H9 (cell line): ENCODE results near the gene CADPS. TPM values are rescaled to one million over a fixed set of nuclear protein-coding genes. Genes with fewer than 3 reads are reported as not detected.

ENCODE experiments used
- DNase-seq: peaks from one replicate; pipeline ENCODE4 v3.0.0-alpha.2; 2017
- H2AFZ ChIP-seq: one replicate; pipeline ENCODE4 v1.6.1; 2013; ENCODE audit warnings: mild to moderate bottlenecking, low read length, control low read depth, moderate library complexity
- H2AK5ac ChIP-seq: 2 replicates; pipeline ENCODE4 v1.6.1; 2013; ENCODE audit warnings: low read length, control low read depth, mixed read lengths; ENCODE audit not compliant: insufficient read length
- H2BK120ac ChIP-seq: one replicate; pipeline ENCODE4 v1.6.1; 2013; ENCODE audit warnings: low read depth, mild to moderate bottlenecking, low read length, control low read depth, inconsistent platforms; ENCODE audit not compliant: poor library complexity, severe bottlenecking
- H2BK12ac ChIP-seq: 2 replicates; pipeline ENCODE4 v1.6.1; 2013; ENCODE audit warnings: low read length, control low read depth, mixed read lengths, low read depth; ENCODE audit not compliant: insufficient read length
- H2BK15ac ChIP-seq: 2 replicates; pipeline ENCODE4 v1.6.1; 2013; ENCODE audit warnings: low read depth, low read length, control low read depth
- H2BK20ac ChIP-seq: one replicate; pipeline ENCODE4 v1.6.1; 2013; ENCODE audit warnings: low read depth, mild to moderate bottlenecking, low read length, control low read depth, inconsistent platforms; ENCODE audit not compliant: poor library complexity, severe bottlenecking
- H2BK5ac ChIP-seq: 2 replicates; pipeline ENCODE4 v1.6.1; 2013; ENCODE audit warnings: low read length, control low read depth, mixed read lengths; ENCODE audit not compliant: insufficient read length
- H3K14ac ChIP-seq: 2 replicates; pipeline ENCODE4 v1.6.1; 2013; ENCODE audit warnings: low read length, control low read depth; ENCODE audit not compliant: insufficient read depth
- H3K18ac ChIP-seq: 2 replicates; pipeline ENCODE4 v1.6.1; 2013; ENCODE audit warnings: low read depth, mild to moderate bottlenecking, mixed read lengths, low read length, control low read depth; ENCODE audit not compliant: insufficient read length
- H3K23ac ChIP-seq: 2 replicates; pipeline ENCODE4 v1.6.1; 2013; ENCODE audit warnings: low read length, control low read depth, mixed read lengths, low read depth; ENCODE audit not compliant: insufficient read length
- H3K23me2 ChIP-seq: 2 replicates; pipeline ENCODE4 v1.6.1; 2013; ENCODE audit warnings: low read depth, mild to moderate bottlenecking, mixed read lengths, low read length, control low read depth; ENCODE audit not compliant: insufficient read length, poor library complexity, severe bottlenecking
- H3K27ac ChIP-seq: 2 replicates; pipeline ENCODE4 v1.5.1; 2013; ENCODE audit warnings: low read length, control low read depth, mixed read lengths, low read depth; ENCODE audit not compliant: insufficient read length
- H3K27me3 ChIP-seq: 2 replicates; pipeline ENCODE4 v1.6.1; 2013; ENCODE audit warnings: low read length, control low read depth, inconsistent platforms; ENCODE audit not compliant: insufficient read depth
- H3K4ac ChIP-seq: 2 replicates; pipeline ENCODE4 v1.6.1; 2013; ENCODE audit warnings: low read depth, mild to moderate bottlenecking, control low read depth, inconsistent platforms, low read length, moderate library complexity
- H3K4me1 ChIP-seq: 2 replicates; pipeline ENCODE4 v1.6.1; 2013; ENCODE audit warnings: low read length, control low read depth, inconsistent platforms; ENCODE audit not compliant: insufficient read depth
- H3K4me2 ChIP-seq: 2 replicates; pipeline ENCODE4 v1.6.1; 2013; ENCODE audit warnings: low read length, control low read depth, mixed read lengths; ENCODE audit not compliant: insufficient read length, insufficient read depth
- H3K56ac ChIP-seq: 2 replicates; pipeline ENCODE4 v1.6.1; 2013; ENCODE audit warnings: low read depth, mild to moderate bottlenecking, mixed read lengths, low read length, control low read depth; ENCODE audit not compliant: insufficient read length
- H3K79me1 ChIP-seq: 2 replicates; pipeline ENCODE4 v1.6.1; 2013; ENCODE audit warnings: low read depth, mild to moderate bottlenecking, moderate library complexity, low read length, control low read depth, inconsistent platforms; ENCODE audit not compliant: insufficient read depth, poor library complexity, severe bottlenecking
- H3K79me2 ChIP-seq: 2 replicates; pipeline ENCODE4 v1.6.1; 2013; ENCODE audit warnings: low read length, control low read depth, inconsistent platforms; ENCODE audit not compliant: insufficient read depth
- H3K9ac ChIP-seq: 2 replicates; pipeline ENCODE4 v1.6.1; 2013; ENCODE audit warnings: low read length, control low read depth, mixed read lengths; ENCODE audit not compliant: insufficient read length; ENCODE audit errors: extremely low read depth
- H3K9me3 ChIP-seq: one replicate; pipeline ENCODE4 v1.6.1; 2013; ENCODE audit warnings: low read depth, low read length, inconsistent platforms; ENCODE audit not compliant: control insufficient read depth
- H3T11ph ChIP-seq: one replicate; pipeline ENCODE4 v1.6.1; 2013; ENCODE audit warnings: mild to moderate bottlenecking, low read length, control low read depth, inconsistent platforms
- H4K20me1 ChIP-seq: one replicate; pipeline ENCODE4 v1.6.1; 2013; ENCODE audit not compliant: control insufficient read depth, insufficient read length, insufficient read depth
- H4K5ac ChIP-seq: 2 replicates; pipeline ENCODE4 v1.6.1; 2013; ENCODE audit warnings: low read depth, mild to moderate bottlenecking, mixed read lengths, low read length, control low read depth; ENCODE audit not compliant: insufficient read length
- H4K8ac ChIP-seq: replicated peaks from 2 replicates; pipeline ENCODE4 v1.6.1; 2013; ENCODE audit warnings: low read length, control low read depth, mixed read lengths, low read depth; ENCODE audit not compliant: insufficient read length
- H4K91ac ChIP-seq: 2 replicates; pipeline ENCODE4 v1.6.1; 2013; ENCODE audit warnings: low read depth, mild to moderate bottlenecking, moderate library complexity, mixed read lengths, low read length, control low read depth; ENCODE audit not compliant: insufficient read length
- H3K27ac Mint-ChIP-seq, 3 experiments: 2 replicates in 2 of 3; 3 replicates in 1 of 3; pipeline ENCODE4 v1.8.0; 2020 to 2021; ENCODE audit warnings: mixed read lengths in 3 of 3, mild to moderate bottlenecking in 1 of 3, moderate library complexity in 1 of 3
- H3K27me3 Mint-ChIP-seq: 2 replicates; pipeline ENCODE4 v1.8.0; 2021; ENCODE audit warnings: low read depth, mild to moderate bottlenecking, moderate library complexity, mixed read lengths
- H3K36me3 Mint-ChIP-seq, 3 experiments: 2 replicates in 2 of 3; 3 replicates in 1 of 3; pipeline ENCODE4 v1.8.0; 2020 to 2021; ENCODE audit warnings: low read depth in 3 of 3, mixed read lengths in 3 of 3; ENCODE audit not compliant: insufficient read depth in 1 of 3
- H3K4me1 Mint-ChIP-seq, 2 experiments: 2 replicates each; pipeline ENCODE4 v1.8.0; 2020; ENCODE audit warnings: mixed read lengths in 2 of 2
- H3K4me3 Mint-ChIP-seq, 2 experiments: 2 replicates in 1 of 2; 3 replicates in 1 of 2; pipeline ENCODE4 v1.8.0; 2020 to 2021; ENCODE audit warnings: mild to moderate bottlenecking in 2 of 2, mixed read lengths in 2 of 2, moderate library complexity in 1 of 2
- H3K9me3 Mint-ChIP-seq, 2 experiments: 2 replicates in 1 of 2; 3 replicates in 1 of 2; pipeline ENCODE4 v1.8.0; 2020; ENCODE audit warnings: mild to moderate bottlenecking in 2 of 2, mixed read lengths in 2 of 2, moderate library complexity in 1 of 2
- CTCF ChIP-seq: fragments of 200-600 bp; sonication (generic); conservative IDR thresholded peaks from 3 replicates; pipeline ENCODE4 v1.8.0; 2021; ENCODE audit warnings: antibody characterized with exemption, mild to moderate bottlenecking
- total RNA-seq: library from RNA; stranded (reverse); gene quantifications from 2 replicates; pipeline ENCODE4 v1.2.1, GENCODE V29; 2021

Gene CADPS
- total RNA-seq, 1 experiment from 2014 or later: 6.6 TPM

- Histone ChIP-seq H3K79me1 (no peaks in the 10 kb centered on the region), H3K9me3 (no peaks in the 10 kb centered on the region), H3K23me2 (no peaks in the 10 kb centered on the region), H2BK120ac (no peak overlapping the region), H2BK12ac (no peak overlapping the region), H3T11ph (no peak overlapping the region), H2AK5ac (no peak overlapping the region), H4K91ac (no peak overlapping the region), H3K4me1 (no peaks in the 10 kb centered on the region), H4K20me1 (no peaks in the 10 kb centered on the region), H3K9ac (no peak overlapping the region), H3K14ac (no peak overlapping the region), H2BK15ac (no peak overlapping the region), H2BK20ac (no peak overlapping the region), H3K27ac (no peak overlapping the region), H2BK5ac (no peak overlapping the region), H4K8ac (no peak overlapping the region), H3K4ac (no peak overlapping the region), H3K18ac (no peak overlapping the region), H2AFZ (no peak overlapping the region), H3K23ac (no peak overlapping the region), H3K56ac (no peak overlapping the region), H3K79me2 (no peaks in the 10 kb centered on the region), H3K4me2 (no peak overlapping the region), H4K5ac (no peak overlapping the region), H3K27me3 (no peaks in the 10 kb centered on the region; the same call in 1 of the 2 replicates)
- TF ChIP-seq CTCF: no peak
- Mint-ChIP-seq H3K4me1 (peaks cover under 1 to 2% of the 10 kb centered on the region in 2 experiments), H3K4me3 (no peak overlapping the region), H3K9me3 (no peaks in the 10 kb centered on the region), H3K36me3 (no peaks in the 10 kb centered on the region), H3K27me3 (no peaks in the 10 kb centered on the region), H3K27ac (no peak overlapping the region)
- DNase-seq: no peak
Measured at GRCh38 chr3:62630664-62631063, 244.6 kb downstream of the CADPS start.
